Erythroblast (primary cell): ENCODE measurements around the gene RAB1A.

Source experiments
- GATA1 ChIP-seq: IDR thresholded peaks from 2 replicates; pipeline ENCODE4 v1.6.1; 2011; ENCODE audit warnings: low read depth, mild to moderate bottlenecking, control low read depth, low read length, moderate library complexity
- POLR2A ChIP-seq: IDR thresholded peaks from 2 replicates; pipeline ENCODE4 v1.6.1; 2011; ENCODE audit warnings: mild to moderate bottlenecking, low read length

- TF ChIP-seq POLR2A = no peak
- TF ChIP-seq GATA1 = no peak
These were observed 54.7 kb downstream of the RAB1A start for GRCh38 chr2:65075176-65075575.
